ENCODE results near the gene MARVELD1. TPM values are rescaled to one million over a fixed set of nuclear protein-coding genes. Genes with fewer than 3 reads are reported as not detected.

The MARVELD1 gene
- total RNA-seq, 1 donor from 2014 or later: 4.7 TPM

GRCh38 chr10:97721871-97722780, 8.6 kb downstream of the MARVELD1 start:
- Histone ChIP-seq H3K36me3 (ENCODE audit: control insufficient read depth, insufficient read depth, low read length) (peaks cover 4% of the 10 kb centered on the region), H3K27me3 (ENCODE audit: control insufficient read depth, insufficient read depth, low read length) (no peaks in the 10 kb centered on the region), H3K4me3 (ENCODE audit: low read depth, low read length) (no peak overlapping the region)
- TF ChIP-seq CTCF (IDR thresholded peaks at IDR 0.05; ENCODE audit: insufficient read depth, low read length, severe bottlenecking): no peak
- no peak for FAIRE-seq
- no peak for DNase-seq (ENCODE audit: low read depth)

- peaks cover under 1% of the 10 kb centered on the region for H3K36me3 ChIP-seq (ENCODE audit: control insufficient read depth, insufficient read depth, low read length)
- FAIRE-seq: no peak
- no peak for DNase-seq (ENCODE audit: low read depth)
- no peaks in the 10 kb centered on the region for H3K27me3 ChIP-seq (ENCODE audit: control insufficient read depth, insufficient read depth, low read length)
- H3K4me3 ChIP-seq (ENCODE audit: low read depth, low read length): no peak overlapping the region
- no peak for TF ChIP-seq CTCF (IDR thresholded peaks at IDR 0.05; ENCODE audit: insufficient read depth, low read length, severe bottlenecking)
Measured at GRCh38 chr10:97723001-97723400, 9.5 kb downstream of the MARVELD1 start.

- FAIRE-seq (peak; percentile 7), DNase-seq (ENCODE audit: low read depth) (peak; percentile 81)
- no peaks in the 10 kb centered on the region for H3K27me3 ChIP-seq (ENCODE audit: control insufficient read depth, insufficient read depth, low read length)
- no peaks in the 10 kb centered on the region for H3K36me3 ChIP-seq (ENCODE audit: control insufficient read depth, insufficient read depth, low read length)
- H3K4me3 ChIP-seq (ENCODE audit: low read depth, low read length): no peak overlapping the region
- no peak for TF ChIP-seq CTCF (IDR thresholded peaks at IDR 0.05; ENCODE audit: insufficient read depth, low read length, severe bottlenecking)
Measured at GRCh38 chr10:97724341-97724941, 10.9 kb downstream of the MARVELD1 start.

- H3K4me3 ChIP-seq (ENCODE audit: low read depth, low read length): no peak overlapping the region
Measured at GRCh38 chr10:97726636-97727178, 13.2 kb downstream of the MARVELD1 start.

GRCh38 chr10:97729014-97729413, 15.5 kb downstream of the MARVELD1 start:
- H3K27me3 ChIP-seq (ENCODE audit: control insufficient read depth, insufficient read depth, low read length): no peaks in the 10 kb centered on the region
- DNase-seq (ENCODE audit: low read depth) (no peak), FAIRE-seq (no peak)
- TF ChIP-seq CTCF (IDR thresholded peaks at IDR 0.05; ENCODE audit: insufficient read depth, low read length, severe bottlenecking): no peak
- no peaks in the 10 kb centered on the region for H3K36me3 ChIP-seq (ENCODE audit: control insufficient read depth, insufficient read depth, low read length)
- no peak overlapping the region for H3K4me3 ChIP-seq (ENCODE audit: low read depth, low read length)

More at GRCh38 chr10:97726636-97727178, 13.2 kb downstream of the MARVELD1 start:
- TF ChIP-seq CTCF (IDR thresholded peaks at IDR 0.05; ENCODE audit: insufficient read depth, low read length, severe bottlenecking): no peak
- no peaks in the 10 kb centered on the region for H3K27me3 ChIP-seq (ENCODE audit: control insufficient read depth, insufficient read depth, low read length)
- DNase-seq (ENCODE audit: low read depth) (peak; percentile 94), FAIRE-seq (peak; percentile 84)
- H3K36me3 ChIP-seq (ENCODE audit: control insufficient read depth, insufficient read depth, low read length): no peaks in the 10 kb centered on the region

All from bronchial epithelial cell (primary cell).